Heart right ventricle (tissue), 16 donors: ENCODE data around the gene USH2A. TPM values are rescaled to one million over a fixed set of nuclear protein-coding genes. Genes with fewer than 3 reads are reported as not detected.

Experiments
- ATAC-seq, 8 donors: fragments of 200-7000 bp; cut with Tn5 transposase; one replicate each; pipeline ENCODE4 v1.9.1; 2020; ENCODE audit warnings: mild to moderate bottlenecking in 8 of 8, moderate library complexity in 8 of 8, moderate number of reproducible peaks in 1 of 8
- DNase-seq, 2 donors: peaks; one replicate each; pipeline ENCODE4 v3.0.0-alpha.2; 2020
- H3K27ac ChIP-seq, 10 donors: fragments of 200-600 bp; sonication (generic) in 2 of 10; one replicate each; pipeline versions ENCODE4 v1.5.0 to v1.8.0; 2020 to 2022; ENCODE audit warnings: mild to moderate bottlenecking in 3 of 10
- H3K27me3 ChIP-seq, 7 donors: fragments of 200-600 bp; one replicate each; pipeline ENCODE4 v1.8.0; 2021 to 2022; ENCODE audit warnings: mild to moderate bottlenecking in 2 of 7
- H3K36me3 ChIP-seq, 9 donors: fragments of 200-600 bp; sonication (generic) in 1 of 9; one replicate each; pipeline versions ENCODE4 v1.5.0 to v1.8.0; 2020 to 2022; ENCODE audit warnings: mild to moderate bottlenecking in 2 of 9
- H3K4me1 ChIP-seq, 9 donors: fragments of 200-600 bp; sonication (generic) in 1 of 9; one replicate each; pipeline versions ENCODE4 v1.5.0 to v1.8.0; 2020 to 2022; ENCODE audit warnings: mild to moderate bottlenecking in 4 of 9
- H3K4me3 ChIP-seq, 10 donors: fragments of 200-600 bp; sonication (generic) in 2 of 10; one replicate each; pipeline versions ENCODE4 v1.5.0 to v1.8.0; 2020 to 2022; ENCODE audit warnings: mild to moderate bottlenecking in 7 of 10, moderate library complexity in 2 of 10
- H3K9me3 ChIP-seq, 11 donors: fragments of 200-600 bp in 10 of 11; sonication (generic) in 2 of 11; one replicate each; pipeline versions ENCODE4 v1.5.0 to v1.8.0; 2013 to 2022; ENCODE audit warnings: mild to moderate bottlenecking in 2 of 11, control low read depth in 1 of 11, moderate library complexity in 1 of 11
- CTCF ChIP-seq, 9 donors: fragments of 200-600 bp; sonication (generic) in 2 of 9; IDR thresholded peaks; one replicate each; pipeline versions ENCODE4 v1.5.0 to v1.8.0; 2021 to 2022; ENCODE audit warnings: antibody characterized with exemption in 9 of 9, mild to moderate bottlenecking in 5 of 9, moderate library complexity in 1 of 9
- WGBS, 2 donors: extraction: QIAGEN DNeasy Blood & Tissue Kit; methylation state at CpG; one replicate each; pipeline ENCODE4 v1.1.7; 2013; ENCODE audit warnings: inconsistent platforms in 1 of 2; 5-methylcytosine and 5-hydroxymethylcytosine counted together
- intact Hi-C, 10 donors: fragments of 100-400 bp; cut with DNase I; formaldehyde crosslinking; loops; one replicate each; pipeline versions ENCODE4 v1.11.1 to v1.14.2; 2022
- polyA plus RNA-seq, 2 donors: library from polyadenylated mRNA; stranded (reverse); fragments of 200-250 nt; gene quantifications; one replicate each; pipeline ENCODE4 v1.2.3, GENCODE V29; 2013
- total RNA-seq, 10 donors: library from RNA; stranded (reverse); fragmentation: NEBNext Ultra II Directional in 3 of 10; extraction: Animal tissue kit (Norgen Biotek cat#: 25700) in 3 of 10; gene quantifications; one replicate each; pipeline versions ENCODE4 v1.2.1 to v1.2.4, GENCODE V29; 2021 to 2023
- donor health status: Arrhythmogenic right ventricular cardiomyopathy.
- donor health status: ischemic (EF 13 %, LVEDD 7.1; RV severe dilation, severe dysfunction).
- donor health status: healthy with polysubstance abuse.
- donor health status: DM: no; HTN: yes; CAD: no.
- donor health status: DM: no; HTN: no; CAD: no.
- donor health status: ischemic (EF 25% LVEDD 6.9; RV normal size, moderate dysfunction).
- donor health status: ischemic (EF 25% LVEDD 5.7; RV mildly dilated, moderate dysfunction).
- donor health status: healthy.
- donor health status: DM: yes; HTN: yes; CAD: no.
- donor health status: Ischemic cardiomyopathy.
- donor health status: ischemic (EF 35%, LVEDD 5.7; RV mildly dilated, moderate dysfunction).
- donor health status: nonischemic (EF 11% LVEDD 7.7; RV severe dilation, severe dysfunction).
- donor health status: DM: yes; HTN: yes; CAD: no.
- donor health status: PGD.
- donor health status: ischemic (EF 29% LVEDD 5.4; RV normal size, mild dysfunction).
- donor health status: nonischemic (EF 23%, LVEDD 6.1; RV moderate dilation, normal function).

Gene USH2A
- total and polyA plus RNA-seq, 12 donors = 0.01 to 4.9 (median 3.6) TPM

- WGBS, 2 donors = 47 to 63% methylated on average over 1 of the region's 1 CpG
- ATAC-seq (no peak), DNase-seq (no peak)
- H3K27me3 ChIP-seq = no peaks in the 10 kb centered on the region
- intact Hi-C loops = no loop called here
- no peak overlapping the region for H3K4me3 ChIP-seq
- H3K9me3 ChIP-seq = no peaks in the 10 kb centered on the region
- no peak overlapping the region for H3K27ac ChIP-seq
- no peaks in the 10 kb centered on the region for H3K4me1 ChIP-seq
- no peaks in the 10 kb centered on the region for H3K36me3 ChIP-seq
- TF ChIP-seq CTCF (IDR thresholded peaks at IDR 0.05) = no peak
Observed at GRCh38 chr1:215868500-215868899, 554.7 kb downstream of the USH2A start.

GRCh38 chr1:215865060-215865459 lies 558.2 kb downstream of the USH2A start:
- 73 to 82% methylated on average over 3 of the region's 3 CpGs for WGBS, 2 donors
- H3K4me1 ChIP-seq = no peaks in the 10 kb centered on the region
- H3K27me3 ChIP-seq = no peaks in the 10 kb centered on the region
- TF ChIP-seq CTCF (IDR thresholded peaks at IDR 0.05) = no peak
- H3K9me3 ChIP-seq = no peaks in the 10 kb centered on the region
- H3K27ac ChIP-seq = no peak overlapping the region
- no peak for ATAC-seq
- H3K4me3 ChIP-seq = no peak overlapping the region
- no peak for DNase-seq
- intact Hi-C loops = no loop called here
- H3K36me3 ChIP-seq = no peaks in the 10 kb centered on the region

- ATAC-seq (no peak), DNase-seq (no peak)
- Histone ChIP-seq H3K9me3 (peaks cover 0 to 4% (median 0%) of the 10 kb centered on the region in 11 donors), H3K4me3 (no peak overlapping the region), H3K4me1 (no peaks in the 10 kb centered on the region), H3K27ac (no peak overlapping the region), H3K27me3 (no peaks in the 10 kb centered on the region), H3K36me3 (no peaks in the 10 kb centered on the region)
- intact Hi-C loops = no loop called here
- no peak for TF ChIP-seq CTCF (IDR thresholded peaks at IDR 0.05)
Observed at GRCh38 chr1:215863796-215864195, 559.5 kb downstream of the USH2A start.

GRCh38 chr1:215860833-215861232 lies 562.4 kb downstream of the USH2A start:
- Histone ChIP-seq H3K27me3 (no peaks in the 10 kb centered on the region), H3K9me3 (peaks cover 0 to 20% (median 0%) of the 10 kb centered on the region in 11 donors), H3K27ac (no peak overlapping the region), H3K4me3 (no peak overlapping the region), H3K4me1 (no peaks in the 10 kb centered on the region), H3K36me3 (no peaks in the 10 kb centered on the region)
- TF ChIP-seq CTCF (IDR thresholded peaks at IDR 0.05) = no peak
- intact Hi-C loops = no loop called here
- 82 to 89% methylated on average over 3 of the region's 3 CpGs for WGBS, 2 donors
- ATAC-seq (no peak), DNase-seq (no peak)

GRCh38 chr1:215857317-215857716 lies 565.9 kb downstream of the USH2A start:
- H3K4me3 ChIP-seq = no peak overlapping the region
- TF ChIP-seq CTCF (IDR thresholded peaks at IDR 0.05) = no peak
- H3K27ac ChIP-seq = no peak overlapping the region
- H3K36me3 ChIP-seq = no peaks in the 10 kb centered on the region
- intact Hi-C loops = no loop called here
- H3K9me3 ChIP-seq = peaks cover 0 to 49% (median 5%) of the 10 kb centered on the region in 11 donors
- 56 to 88% methylated on average over 2 of the region's 2 CpGs for WGBS, 2 donors
- DNase-seq (no peak), ATAC-seq (no peak)
- H3K27me3 ChIP-seq = no peaks in the 10 kb centered on the region
- no peaks in the 10 kb centered on the region for H3K4me1 ChIP-seq
